ENCODE data around the gene KRTAP12-4.

DNA sequence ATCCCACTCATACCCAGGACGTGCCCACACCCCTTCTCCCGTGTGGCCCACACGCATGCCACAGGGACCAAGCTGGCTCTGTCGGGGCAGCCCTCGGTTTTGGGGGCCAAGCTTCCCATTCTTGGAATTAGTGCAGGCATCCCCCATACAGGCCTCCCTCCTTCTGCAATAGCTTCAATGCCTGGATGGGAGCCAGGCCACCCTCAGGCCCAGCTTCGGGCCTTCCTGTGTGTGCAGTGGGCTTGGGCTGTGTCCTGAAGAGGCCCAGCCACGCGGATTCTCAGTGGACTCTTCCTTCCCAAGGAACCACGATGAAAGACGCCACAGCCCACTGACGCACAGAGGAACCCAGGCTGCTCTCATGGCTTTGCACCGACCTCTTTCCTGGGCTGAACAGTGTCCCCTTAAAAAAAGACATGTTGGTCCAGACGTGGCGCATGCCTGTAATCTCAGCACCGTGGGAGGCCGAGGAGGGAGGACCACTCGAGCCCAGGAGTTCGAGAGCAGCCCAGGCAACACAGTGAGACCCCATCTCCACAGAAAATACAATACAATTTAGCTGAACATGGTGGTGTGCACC lies 4.8 kb downstream of the KRTAP12-4 start:
- TF ChIP-seq, protein P1, sequence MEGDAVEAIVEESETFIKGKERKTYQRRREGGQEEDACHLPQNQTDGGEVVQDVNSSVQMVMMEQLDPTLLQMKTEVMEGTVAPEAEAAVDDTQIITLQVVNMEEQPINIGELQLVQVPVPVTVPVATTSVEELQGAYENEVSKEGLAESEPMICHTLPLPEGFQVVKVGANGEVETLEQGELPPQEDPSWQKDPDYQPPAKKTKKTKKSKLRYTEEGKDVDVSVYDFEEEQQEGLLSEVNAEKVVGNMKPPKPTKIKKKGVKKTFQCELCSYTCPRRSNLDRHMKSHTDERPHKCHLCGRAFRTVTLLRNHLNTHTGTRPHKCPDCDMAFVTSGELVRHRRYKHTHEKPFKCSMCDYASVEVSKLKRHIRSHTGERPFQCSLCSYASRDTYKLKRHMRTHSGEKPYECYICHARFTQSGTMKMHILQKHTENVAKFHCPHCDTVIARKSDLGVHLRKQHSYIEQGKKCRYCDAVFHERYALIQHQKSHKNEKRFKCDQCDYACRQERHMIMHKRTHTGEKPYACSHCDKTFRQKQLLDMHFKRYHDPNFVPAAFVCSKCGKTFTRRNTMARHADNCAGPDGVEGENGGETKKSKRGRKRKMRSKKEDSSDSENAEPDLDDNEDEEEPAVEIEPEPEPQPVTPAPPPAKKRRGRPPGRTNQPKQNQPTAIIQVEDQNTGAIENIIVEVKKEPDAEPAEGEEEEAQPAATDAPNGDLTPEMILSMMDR (IDR thresholded peaks at IDR 0.05), result no peak
- TF ChIP-seq POLR2A (IDR thresholded peaks at IDR 0.05), result no peak
